GM12801 (cell line): ENCODE data around the gene RALGPS2.

Experiments
- CTCF ChIP-seq: IDR thresholded peaks from one replicate; pipeline ENCODE4 v1.5.1; 2011; ENCODE audit warnings: control low read depth; ENCODE audit not compliant: insufficient read length; ENCODE audit errors: extremely low read depth

Gene RALGPS2

GRCh38 chr1:178739285-178740045 is 14.4 kb downstream of the RALGPS2 start:
- TF ChIP-seq CTCF: no peak

- no peak for TF ChIP-seq CTCF
These were observed 15.4 kb downstream of the RALGPS2 start for GRCh38 chr1:178740491-178740890.

DNA sequence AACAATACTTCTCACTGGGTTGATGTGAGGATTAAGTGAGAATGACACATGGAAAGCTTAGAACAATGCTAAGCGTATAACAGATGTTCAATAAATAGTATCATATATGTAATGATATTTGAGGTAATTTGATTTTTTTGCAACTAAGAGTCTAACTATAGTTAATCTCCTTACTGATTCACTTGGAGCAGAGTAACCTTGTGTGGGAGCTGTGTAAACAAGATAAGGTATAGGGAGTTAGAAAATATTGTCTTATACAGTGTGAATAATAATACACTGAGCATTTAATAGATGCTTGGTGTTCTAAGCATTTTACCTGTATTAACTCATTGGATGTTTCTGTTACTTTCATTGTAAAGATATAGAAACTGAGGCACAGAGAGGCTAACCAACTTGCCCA is 15.9 kb downstream of the RALGPS2 start:
- no peak for TF ChIP-seq CTCF

GRCh38 chr1:178743801-178744200 is 18.8 kb downstream of the RALGPS2 start:
- no peak for TF ChIP-seq CTCF

DNA sequence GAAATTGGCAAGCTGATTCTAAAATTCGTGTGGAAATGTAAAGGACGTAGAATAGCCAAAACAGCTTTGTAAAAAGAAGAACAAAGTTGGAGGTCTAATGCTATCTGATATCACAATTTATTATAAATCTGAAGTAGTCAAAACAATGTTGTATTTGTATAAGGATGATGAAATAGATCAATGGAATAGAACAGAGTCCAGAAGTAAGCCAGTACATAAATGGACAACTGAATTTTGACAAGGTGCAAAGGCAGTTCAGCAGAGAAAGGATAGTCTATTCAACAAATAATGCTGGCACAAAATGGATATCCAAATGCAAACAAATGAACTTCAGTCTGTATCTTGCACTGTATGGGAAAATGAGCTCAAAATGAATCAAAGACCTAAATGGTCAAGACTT is 20.2 kb downstream of the RALGPS2 start:
- TF ChIP-seq CTCF: no peak

DNA sequence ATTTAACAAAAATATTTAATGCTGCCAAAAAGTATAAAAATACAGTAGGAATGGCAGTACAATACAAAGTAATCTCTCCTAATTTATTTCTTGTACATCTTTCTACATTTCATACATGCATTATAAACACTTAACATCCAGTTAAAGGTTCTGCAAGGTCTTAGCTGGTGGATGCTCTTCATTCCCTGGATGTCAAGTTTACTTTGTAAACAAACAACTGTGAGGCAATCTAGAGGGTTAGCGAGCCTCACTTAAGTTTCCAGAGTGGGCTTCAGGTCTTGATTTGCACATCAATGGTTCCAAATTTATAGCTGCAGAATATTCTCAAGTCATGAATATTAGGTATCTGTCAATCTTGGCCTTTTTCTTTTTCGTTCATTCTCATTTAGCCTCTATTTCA is 21.3 kb downstream of the RALGPS2 start:
- TF ChIP-seq CTCF: no peak

GRCh38 chr1:178749581-178750166 is 24.6 kb downstream of the RALGPS2 start:
- TF ChIP-seq CTCF: no peak
